Activated gamma-delta T cell (primary cell): ENCODE measurements around the gene GALNT7.

Experiments
- DNase-seq: peaks from one replicate; lab custom pipeline; 2025; lab: John Stamatoyannopoulos, UW

GALNT7 gene

DNA sequence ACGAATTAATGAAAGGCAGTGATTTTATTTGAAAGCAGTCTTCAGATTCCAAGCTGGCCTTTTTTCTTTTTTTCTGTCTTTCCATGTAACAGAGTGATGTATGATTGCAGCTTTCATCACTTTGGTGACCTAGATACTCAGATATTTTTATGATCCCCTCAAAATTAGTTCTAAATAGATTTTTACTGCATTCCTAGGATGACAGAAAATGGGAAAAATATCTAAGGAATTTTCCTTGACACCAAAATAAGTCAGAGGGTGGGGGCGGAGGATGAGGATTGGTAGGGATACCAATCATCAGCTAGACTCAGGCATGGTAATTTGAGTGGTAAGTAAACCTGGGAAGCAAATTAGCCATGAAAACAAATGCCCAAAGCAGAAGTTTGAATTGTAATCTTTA, 177.5 kb downstream of the GALNT7 start:
- DNase-seq: no peak

- DNase-seq: no peak
Observed at GRCh38 chr4:173347467-173347866, 178.9 kb downstream of the GALNT7 start.

DNA sequence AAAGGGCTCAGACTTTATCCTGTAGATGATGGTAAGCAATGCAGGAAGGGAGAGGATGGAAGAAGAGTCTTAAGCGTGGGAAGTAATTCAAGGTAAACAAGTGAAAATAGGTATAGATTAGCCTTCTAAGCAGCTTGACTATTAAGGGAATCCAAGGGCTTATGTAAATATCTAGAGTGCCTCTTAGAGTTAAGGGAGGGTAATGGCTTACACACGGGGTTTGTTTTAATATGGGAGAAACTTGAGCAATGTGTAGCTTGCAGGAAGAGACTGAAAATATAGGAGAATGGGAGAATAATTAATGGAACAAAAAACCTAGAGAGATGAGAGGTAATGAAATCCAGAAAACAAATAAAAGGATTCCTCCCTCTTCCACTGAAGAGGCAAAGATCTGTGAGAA, 189.3 kb downstream of the GALNT7 start:
- no peak for DNase-seq

GRCh38 chr4:173360587-173361221, 192.1 kb downstream of the GALNT7 start:
- no peak for DNase-seq

DNA sequence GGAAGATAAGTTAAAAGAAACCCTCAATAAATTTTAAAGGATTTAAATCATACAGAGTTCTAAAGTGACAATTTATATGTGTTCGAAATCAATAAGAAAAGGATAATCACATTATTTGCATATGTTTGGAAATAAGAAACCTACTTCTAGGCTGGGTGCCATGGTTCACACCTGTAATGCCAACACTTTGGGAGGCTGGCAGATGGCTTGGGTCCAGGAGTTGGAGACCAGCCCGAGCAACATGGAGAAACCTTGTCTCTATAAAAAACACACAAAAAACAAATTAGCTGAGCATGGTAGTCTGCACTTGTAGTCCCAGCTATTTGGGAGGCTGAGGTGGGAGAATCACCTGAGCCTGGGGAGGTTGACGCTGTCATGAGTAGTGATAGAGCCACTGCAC, 194.1 kb downstream of the GALNT7 start:
- no peak for DNase-seq

DNA sequence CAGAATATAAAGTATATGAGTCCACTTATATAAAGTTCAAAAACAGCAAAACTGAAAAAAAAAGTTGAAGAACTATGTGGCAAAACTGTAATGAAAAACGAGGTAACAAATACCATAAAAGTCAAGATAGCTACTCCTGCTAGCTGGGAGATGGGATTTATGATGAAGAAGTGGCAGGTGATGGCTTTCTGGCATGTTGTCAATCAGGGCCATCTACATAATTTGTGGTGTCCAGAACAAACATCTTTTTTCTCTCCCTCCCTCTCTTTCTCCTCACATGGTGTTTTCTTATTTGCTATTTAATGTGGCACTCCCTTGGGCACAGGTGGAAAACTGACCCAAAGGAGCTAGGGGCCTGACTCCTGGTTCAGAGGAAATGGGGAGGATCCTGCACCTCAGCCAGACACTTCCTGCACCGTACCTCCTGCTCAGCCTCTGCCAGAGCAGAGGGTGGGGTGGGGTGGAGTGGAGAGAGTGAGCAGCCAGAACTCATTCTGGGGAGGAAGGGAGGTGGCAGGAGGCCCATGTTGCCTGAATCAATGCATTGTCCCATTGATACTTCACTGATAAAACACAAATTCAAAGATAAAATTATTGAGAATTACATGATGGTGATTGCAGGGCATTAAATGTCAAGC, 196.9 kb downstream of the GALNT7 start:
- DNase-seq: no peak

DNA sequence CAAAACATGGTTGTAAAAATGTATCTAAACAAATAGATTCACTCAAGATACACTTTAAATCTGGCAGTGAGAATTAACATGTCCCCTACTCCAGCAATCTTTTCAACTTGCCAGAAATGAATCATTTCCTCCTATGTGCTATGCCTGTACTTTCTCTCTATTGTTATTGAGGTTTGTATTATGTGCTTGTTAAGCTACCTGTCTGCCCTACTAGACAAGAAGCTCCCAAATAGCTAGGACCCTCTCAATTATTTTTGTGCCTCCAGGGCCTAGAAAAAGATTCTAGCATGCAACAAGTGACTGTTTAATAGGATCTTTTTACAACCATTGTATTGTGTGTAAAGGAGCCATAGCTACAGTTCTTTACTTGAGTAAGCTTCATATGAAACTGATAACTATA, 198.7 kb downstream of the GALNT7 start:
- no peak for DNase-seq

GRCh38 chr4:173367946-173368345, 199.3 kb downstream of the GALNT7 start:
- no peak for DNase-seq

DNA sequence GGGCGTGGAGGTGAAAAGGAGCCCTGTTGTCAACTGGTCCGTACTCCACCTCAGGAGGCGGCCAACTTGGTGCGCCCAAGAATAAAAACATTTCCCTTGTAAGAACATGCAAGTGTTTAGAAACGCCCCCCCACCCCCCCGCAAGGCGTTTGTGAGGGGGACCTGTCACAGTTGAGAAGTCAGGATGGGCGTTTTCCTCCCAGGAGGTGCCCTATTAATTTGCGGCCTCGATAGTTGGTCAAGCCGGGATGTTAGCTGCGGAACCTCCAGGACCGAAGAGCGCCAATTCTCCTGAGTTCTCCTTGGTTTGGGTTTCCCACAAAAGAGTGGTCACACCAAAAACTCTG, 201.5 kb downstream of the GALNT7 start:
- DNase-seq: peak; percentile 18

- peak; percentile 89 for DNase-seq
Observed at GRCh38 chr4:173370477-173371291, 202.1 kb downstream of the GALNT7 start, which contains the start of gene SAP30. SAP30 (plus strand) TSS chr4:173370954; CDS start chr4:173371183, 229 bp downstream.

DNA sequence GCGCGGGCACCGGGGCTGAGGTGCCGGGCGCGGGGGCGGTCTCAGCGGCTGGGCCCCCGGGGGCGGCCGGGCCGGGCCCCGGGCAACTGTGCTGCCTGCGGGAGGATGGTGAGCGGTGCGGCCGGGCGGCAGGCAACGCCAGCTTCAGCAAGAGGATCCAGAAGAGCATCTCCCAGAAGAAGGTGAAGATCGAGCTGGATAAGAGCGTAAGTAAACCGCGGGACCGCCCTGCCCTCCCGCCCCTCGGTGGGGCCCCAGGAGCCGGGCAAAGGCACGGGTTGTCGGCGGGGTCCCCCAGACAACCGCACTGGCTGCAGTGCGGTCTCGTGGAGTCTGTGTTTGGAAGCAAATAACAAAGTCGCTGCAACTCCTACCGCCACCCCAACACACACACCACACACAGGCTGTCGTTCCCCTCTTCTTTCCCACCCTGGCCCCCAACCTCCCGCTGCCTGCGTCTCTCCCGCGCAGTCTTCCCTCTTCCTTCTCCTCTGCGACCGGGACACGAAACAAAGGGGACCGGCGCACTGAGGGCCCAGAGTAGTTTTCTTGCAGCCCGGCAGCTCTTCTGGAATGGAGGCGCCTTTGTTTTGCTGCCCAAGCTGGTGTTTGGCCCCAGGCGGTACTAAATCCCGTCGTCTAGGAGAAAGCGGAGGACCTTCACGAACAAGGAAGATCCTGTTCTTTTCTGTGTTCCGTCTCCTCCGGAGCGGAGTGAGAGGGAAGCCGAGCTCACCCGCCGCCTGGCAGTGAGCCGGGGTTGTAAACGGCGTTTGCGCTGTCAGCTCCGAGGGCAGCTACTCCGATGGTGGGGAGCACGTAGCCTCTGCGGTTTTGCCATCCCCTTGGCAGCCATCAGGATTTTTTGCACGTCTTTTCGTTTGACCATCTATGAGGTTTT, 202.9 kb downstream of the GALNT7 start:
- DNase-seq: peak; percentile 48
